GM20431 (cell line): Measurements from ENCODE around the gene MAFG.

ENCODE experiments used
- in situ Hi-C: fragments of 300-500 bp; cut with MseI, MboI; formaldehyde crosslinking; loops from one replicate; pipeline ENCODE4 v1.15.0; 2020; ENCODE audit warnings: low sequenced_read_pairs; ENCODE audit not compliant: unreplicated experiment

The MAFG gene

GRCh38 chr17:81912441-81913309, 14.9 kb downstream of the MAFG start:
- in situ Hi-C loops = no loop called here

GRCh38 chr17:81911969-81912368, 15.6 kb downstream of the MAFG start:
- in situ Hi-C loops = no loop called here

- in situ Hi-C loops = no loop called here
These were observed 16.1 kb downstream of the MAFG start, which contains the start of gene PCYT2 for GRCh38 chr17:81911277-81911961. Gene PCYT2 (minus strand): TSS chr17:81911399. CDS start chr17:81911355, 44 bp downstream.

GRCh38 chr17:81910840-81911276, 16.7 kb downstream of the MAFG start:
- in situ Hi-C loops = no loop called here

GRCh38 chr17:81909966-81910839, 17.3 kb downstream of the MAFG start:
- in situ Hi-C loops = no loop called here

GRCh38 chr17:81909231-81909630, 18.3 kb downstream of the MAFG start:
- in situ Hi-C loops = no loop called here

GRCh38 chr17:81908793-81909192, 18.7 kb downstream of the MAFG start:
- in situ Hi-C loops = no loop called here

GRCh38 chr17:81907219-81908145, 20.1 kb downstream of the MAFG start:
- in situ Hi-C loops = no loop called here

GRCh38 chr17:81906476-81907218, 20.9 kb downstream of the MAFG start:
- in situ Hi-C loops = no loop called here

GRCh38 chr17:81905993-81906392, 21.5 kb downstream of the MAFG start:
- in situ Hi-C loops = no loop called here

GRCh38 chr17:81905424-81905875, 22.1 kb downstream of the MAFG start:
- in situ Hi-C loops = no loop called here

GRCh38 chr17:81904600-81905423, 22.7 kb downstream of the MAFG start:
- in situ Hi-C loops = no loop called here

GRCh38 chr17:81903896-81904599, 23.5 kb downstream of the MAFG start:
- in situ Hi-C loops = no loop called here

- in situ Hi-C loops = no loop called here
These were observed 24.1 kb downstream of the MAFG start for GRCh38 chr17:81903415-81903831.

GRCh38 chr17:81902653-81903414, 24.7 kb downstream of the MAFG start:
- in situ Hi-C loops = no loop called here

- in situ Hi-C loops = no loop called here
These were observed 25.4 kb downstream of the MAFG start, which contains the start of gene NPB for GRCh38 chr17:81902023-81902652. Gene NPB (plus strand): TSS chr17:81902238. CDS start chr17:81902278, 40 bp downstream.
